Measurements from ENCODE around the gene STYXL2.
A peak's percentile ranks its signal among the peaks of the same experiment; 100 is the strongest.

GRCh38 chr1:167057241-167057688, 36.6 kb upstream of the STYXL2 start:
- TF ChIP-seq CTCF (IDR thresholded peaks at IDR 0.05; ENCODE audit: insufficient read depth, low read length) (peak; percentile 49), REST (IDR thresholded peaks at IDR 0.05; ENCODE audit: insufficient replicate concordance, low read depth) (no peak), POLR2AphosphoS5 (IDR thresholded peaks at IDR 0.05; ENCODE audit: low read depth) (no peak), GABPA (IDR thresholded peaks at IDR 0.05; ENCODE audit: low read depth) (no peak)

Measured in HL-60 (cell line).